Adipose tissue (tissue), 3 donors: ENCODE results near the gene KHDC1L. TPM values are rescaled to one million over a fixed set of nuclear protein-coding genes. Genes with fewer than 3 reads are reported as not detected.

Source experiments
- polyA plus RNA-seq, 3 donors: library from polyadenylated mRNA; stranded (reverse); fragments of 200-250 nt; gene quantifications; one replicate each; pipeline ENCODE4 v1.2.3, GENCODE V29; 2013
- donor health status: healthy with polysubstance abuse.
- donor health status: Bipolar disorder and iron deficiency.
- donor health status: healthy.

Gene KHDC1L
- polyA plus RNA-seq, 3 donors = not detected

Other genes with a start within 250 kb of the KHDC1L start
- 1 to 10 TPM in 2 of 3 donors, under 1 TPM in 1; 0.88 to 2.4 (median 2.0) TPM for gene KHDC1, start 37.7 kb upstream of the KHDC1L start, polyA plus RNA-seq
- gene DPPA5, start 128.8 kb upstream of the KHDC1L start, polyA plus RNA-seq = not detected
- gene KHDC3L, start 137.2 kb upstream of the KHDC1L start, polyA plus RNA-seq = not detected
- gene OOEP, start 144.4 kb upstream of the KHDC1L start, polyA plus RNA-seq = under 1 TPM in 2 of 3 donors, not detected in 1; 0.27 to 0.59 TPM
- gene DDX43, start 169.3 kb upstream of the KHDC1L start, polyA plus RNA-seq = 1 to 10 TPM in 1 of 3 donors, under 1 TPM in 2; 0.79 to 1.1 (median 0.86) TPM
- 1 to 10 TPM in 2 of 3 donors, under 1 TPM in 1; 0.81 to 5.1 (median 2.7) TPM for gene CGAS, start 226.8 kb upstream of the KHDC1L start, polyA plus RNA-seq
- gene MTO1, start 236.2 kb upstream of the KHDC1L start, polyA plus RNA-seq = 10 to 100 TPM in 2 of 3 donors, 1 to 10 TPM in 1; 9.6 to 17.2 (median 11.7) TPM